ENCODE results near the gene TTC22.

Gene TTC22

DNA sequence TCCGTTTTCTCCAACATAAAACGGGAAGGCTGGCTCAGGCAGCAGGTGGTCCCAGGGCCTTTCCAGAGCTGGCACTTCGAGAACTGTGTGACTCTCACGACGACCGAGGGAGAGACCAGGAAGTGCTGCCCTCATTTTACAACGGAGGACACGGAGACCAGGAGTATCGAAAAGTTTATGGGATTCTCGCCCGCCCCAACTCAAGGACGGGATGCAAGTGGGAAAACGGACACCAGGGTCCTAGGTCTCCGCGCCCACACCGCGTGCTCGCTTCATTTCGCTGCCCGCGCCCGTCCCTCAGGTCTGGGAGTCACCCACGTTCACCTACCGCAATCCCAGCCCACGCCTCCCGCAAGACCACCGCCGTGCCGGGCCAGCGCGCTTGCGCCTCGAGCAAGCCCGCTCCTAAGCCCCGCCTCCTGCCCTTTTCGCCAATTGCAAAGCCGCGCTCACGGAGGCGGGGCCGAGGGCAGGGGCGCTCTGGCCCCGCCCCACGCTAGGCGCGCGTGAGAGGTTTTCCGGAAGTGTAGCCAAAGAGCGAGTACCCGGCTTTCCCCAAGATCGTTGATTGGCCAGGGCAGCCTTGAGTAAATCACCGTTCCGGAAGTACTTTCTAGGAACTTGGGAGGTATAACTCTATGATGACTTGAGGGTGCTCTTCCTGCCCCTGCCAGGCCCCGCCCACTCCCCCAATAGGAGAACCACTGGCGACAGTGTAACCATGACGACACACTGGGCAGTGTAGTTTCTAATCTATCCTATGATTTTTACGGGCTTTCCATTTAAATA is 36.8 kb downstream of the TTC22 start, which contains the start of gene PARS2:
Gene PARS2 (minus strand): TSS at position 391 of the 789 bp plus-strand sequence. CDS start 5,362 bp downstream, outside the sequence.
- in situ Hi-C loops (cut with HindIII; ENCODE audit: low pct_unique_long_range_greater_than_20kb, low sequenced_read_pairs): no loop called here
- DNase-seq (ENCODE audit: low read depth in 1 of 2, low spot score in 1 of 2): peak; percentile 93 to 98
- TF ChIP-seq JUND (IDR thresholded peaks at IDR 0.05; ENCODE audit: low read depth): no peak

DNA sequence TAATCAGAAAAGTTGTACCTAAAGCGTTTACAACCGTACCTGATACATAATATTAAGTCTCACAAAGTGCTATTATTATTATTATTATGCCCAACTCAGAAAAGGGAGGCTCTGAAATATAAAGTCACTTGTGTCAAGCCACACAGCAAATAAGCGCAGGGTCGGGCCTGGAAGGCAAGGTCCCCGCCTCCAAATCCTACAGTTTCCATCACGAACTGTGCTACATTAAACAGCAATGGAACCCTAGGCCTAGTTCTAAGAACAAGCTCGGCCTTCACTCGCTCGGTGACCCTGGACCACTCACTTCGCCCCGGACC is 37.3 kb downstream of the TTC22 start:
- no peak for DNase-seq (ENCODE audit: low read depth in 1 of 2, low spot score in 1 of 2)
- TF ChIP-seq JUND (IDR thresholded peaks at IDR 0.05; ENCODE audit: low read depth): no peak
- in situ Hi-C loops (cut with HindIII; ENCODE audit: low pct_unique_long_range_greater_than_20kb, low sequenced_read_pairs): no loop called here

DNA sequence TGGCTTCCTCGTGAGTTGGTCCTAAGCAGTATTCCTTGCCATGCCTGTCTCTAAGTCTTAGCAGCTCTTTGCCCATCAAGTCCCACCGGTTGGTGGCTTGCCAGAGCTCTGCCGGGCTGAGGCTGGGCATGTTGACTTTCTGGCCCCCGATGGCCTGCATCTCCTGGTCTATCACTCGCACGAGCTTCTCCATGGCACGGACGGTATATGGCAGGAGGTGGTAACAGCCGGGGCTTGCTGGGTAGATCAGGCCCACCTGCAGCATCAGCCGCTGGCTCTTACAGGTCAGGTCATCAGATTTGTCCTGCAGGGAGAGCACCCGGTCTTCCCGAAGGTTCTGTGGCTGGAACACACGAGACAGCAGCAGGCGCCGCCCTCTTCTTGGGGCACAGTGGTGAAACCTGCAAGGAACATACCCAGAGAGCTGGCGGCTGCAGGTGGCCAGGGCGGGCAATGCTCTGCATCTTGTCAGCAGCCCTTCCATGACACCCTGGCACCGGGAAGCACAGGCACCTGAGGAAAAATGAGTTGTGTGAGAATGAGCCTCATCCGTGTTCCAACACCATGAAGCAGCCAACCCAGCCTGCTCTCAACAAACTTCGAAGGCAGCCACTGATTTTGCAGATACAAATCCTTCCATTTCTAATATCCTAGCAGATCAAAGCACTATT is 42.3 kb downstream of the TTC22 start:
- in situ Hi-C loops (cut with HindIII; ENCODE audit: low pct_unique_long_range_greater_than_20kb, low sequenced_read_pairs): no loop called here
- DNase-seq (ENCODE audit: low read depth in 1 of 2, low spot score in 1 of 2): no peak
- no peak for TF ChIP-seq JUND (IDR thresholded peaks at IDR 0.05; ENCODE audit: low read depth)

DNA sequence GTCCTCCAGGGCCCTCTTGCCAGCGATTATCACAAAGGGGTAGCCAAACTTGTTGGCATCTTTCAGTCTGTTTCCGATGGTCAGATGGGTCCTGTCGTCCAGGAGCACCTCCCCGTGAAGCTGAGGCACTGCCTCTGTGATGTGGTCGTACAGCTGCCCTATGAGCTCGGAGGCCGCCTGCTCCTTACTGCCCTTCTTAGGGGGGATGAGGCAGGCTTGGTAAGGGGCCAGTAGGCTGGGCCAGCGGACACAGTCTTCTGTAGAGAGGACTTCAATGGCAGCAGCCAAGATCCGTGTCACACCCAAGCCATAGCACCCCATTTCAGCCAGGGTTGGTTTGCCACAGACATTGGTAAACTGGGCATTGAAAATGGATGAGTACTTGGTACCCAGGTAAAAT is 43.3 kb downstream of the TTC22 start:
- no peak for TF ChIP-seq JUND (IDR thresholded peaks at IDR 0.05; ENCODE audit: low read depth)
- no peak for DNase-seq (ENCODE audit: low read depth in 1 of 2, low spot score in 1 of 2)
- in situ Hi-C loops (cut with HindIII; ENCODE audit: low pct_unique_long_range_greater_than_20kb, low sequenced_read_pairs): no loop called here

DNA sequence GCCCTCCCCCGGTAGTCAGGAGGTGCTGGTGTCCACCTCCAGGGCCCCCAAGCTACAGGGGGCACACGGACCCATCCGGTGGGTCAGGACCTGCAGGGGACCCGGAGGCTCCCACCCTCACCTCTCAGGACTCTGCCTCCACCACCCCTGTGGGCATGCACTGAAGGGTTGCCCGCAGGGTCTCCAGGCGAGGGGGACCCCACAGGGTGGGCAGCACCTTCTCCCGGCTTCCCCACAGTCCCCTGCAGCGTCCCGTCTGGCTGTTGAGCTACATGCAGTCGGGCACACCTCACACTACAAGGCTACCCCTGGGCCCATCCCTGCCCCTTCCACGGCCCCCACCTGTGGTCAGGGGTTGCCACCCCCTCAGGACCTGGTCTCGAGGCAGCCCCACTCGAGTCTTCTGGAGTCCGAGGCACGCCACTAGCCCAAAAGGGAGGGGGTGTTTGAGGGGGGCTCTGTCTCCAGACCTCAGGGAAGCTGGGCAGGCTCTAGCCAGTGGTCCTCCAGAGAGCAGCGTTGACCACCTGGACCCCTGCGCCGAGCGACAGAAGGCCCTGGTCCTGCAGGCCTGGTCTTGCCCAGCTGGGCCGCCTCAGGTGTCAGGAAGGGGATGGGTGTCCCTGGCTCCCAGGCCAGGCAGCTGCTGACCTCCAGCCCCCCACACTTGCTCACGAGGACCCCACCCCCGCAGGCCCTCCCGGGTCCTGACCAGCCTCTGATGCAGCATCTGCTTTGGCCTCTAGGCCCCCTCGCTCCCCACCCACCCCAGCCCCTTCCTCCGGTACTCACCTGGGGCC is 46.4 kb downstream of the TTC22 start:
- TF ChIP-seq JUND (IDR thresholded peaks at IDR 0.05; ENCODE audit: low read depth): no peak
- in situ Hi-C loops (cut with HindIII; ENCODE audit: low pct_unique_long_range_greater_than_20kb, low sequenced_read_pairs): no loop called here
- DNase-seq (ENCODE audit: low read depth in 1 of 2, low spot score in 1 of 2): no peak

DNA sequence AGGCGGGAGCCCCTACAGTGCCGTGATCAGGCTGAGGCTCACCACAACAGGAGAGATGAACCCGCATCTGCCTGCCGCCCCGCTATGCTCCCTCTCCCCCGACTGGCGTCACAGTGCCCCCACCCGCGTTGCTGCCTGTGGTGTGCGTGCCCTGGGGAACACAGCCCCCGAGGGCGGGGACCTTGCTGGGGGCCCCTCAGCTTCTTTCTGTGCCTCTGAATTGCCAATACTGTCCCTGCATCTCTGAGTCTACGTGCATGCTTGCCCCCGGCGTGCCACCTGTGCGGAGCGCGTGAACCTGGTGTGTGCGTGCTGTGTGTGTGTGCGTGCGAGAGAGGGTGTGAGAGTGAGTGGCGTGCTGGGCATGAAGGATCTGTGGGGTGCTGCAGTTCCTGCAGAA is 47.1 kb downstream of the TTC22 start:
- in situ Hi-C loops (cut with HindIII; ENCODE audit: low pct_unique_long_range_greater_than_20kb, low sequenced_read_pairs): no loop called here
- no peak for TF ChIP-seq JUND (IDR thresholded peaks at IDR 0.05; ENCODE audit: low read depth)
- DNase-seq (ENCODE audit: low read depth in 1 of 2, low spot score in 1 of 2): no peak

DNA sequence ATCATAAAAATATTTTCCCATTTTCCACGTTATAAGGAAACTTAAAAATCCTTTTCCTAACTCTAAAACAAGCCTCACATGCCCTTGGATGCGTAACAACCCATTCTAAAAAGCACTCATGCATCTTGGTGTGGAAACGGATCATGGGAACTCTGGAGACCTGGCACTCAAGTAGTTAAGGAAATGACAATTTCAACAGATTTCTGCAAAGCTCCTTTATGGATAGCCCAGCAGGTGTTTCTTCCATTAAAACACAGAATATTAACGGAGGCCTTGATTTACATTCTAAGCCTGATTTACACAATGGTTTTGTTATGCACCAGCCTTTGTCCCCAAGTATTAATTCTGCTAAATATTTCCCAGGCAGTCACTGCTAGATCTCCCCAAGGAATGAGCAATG is 49.7 kb downstream of the TTC22 start:
- in situ Hi-C loops (cut with HindIII; ENCODE audit: low pct_unique_long_range_greater_than_20kb, low sequenced_read_pairs): no loop called here
- TF ChIP-seq JUND (IDR thresholded peaks at IDR 0.05; ENCODE audit: low read depth): no peak
- no peak for DNase-seq (ENCODE audit: low read depth in 1 of 2, low spot score in 1 of 2)

DNA sequence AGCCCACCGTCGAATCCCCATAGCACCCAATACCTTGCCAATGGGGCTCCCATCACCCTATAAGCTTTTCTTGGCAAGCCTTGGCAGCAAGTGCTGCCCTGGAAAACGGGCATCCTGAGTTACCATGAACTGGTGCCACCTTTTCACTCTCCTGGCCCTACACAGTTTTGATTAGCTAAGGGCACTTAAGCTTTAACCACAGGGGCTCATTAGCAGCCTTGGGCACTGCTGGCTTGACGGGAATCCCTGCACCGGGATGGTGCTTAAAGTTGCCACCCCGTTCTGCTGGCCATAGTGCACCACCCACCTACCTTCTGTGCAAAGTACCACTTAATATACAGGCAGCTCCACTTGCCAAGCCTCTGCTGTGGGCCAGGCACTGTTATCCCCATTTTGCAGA is 50.5 kb downstream of the TTC22 start:
- no peak for DNase-seq (ENCODE audit: low read depth in 1 of 2, low spot score in 1 of 2)
- no peak for TF ChIP-seq JUND (IDR thresholded peaks at IDR 0.05; ENCODE audit: low read depth)
- in situ Hi-C loops (cut with HindIII; ENCODE audit: low pct_unique_long_range_greater_than_20kb, low sequenced_read_pairs): no loop called here

DNA sequence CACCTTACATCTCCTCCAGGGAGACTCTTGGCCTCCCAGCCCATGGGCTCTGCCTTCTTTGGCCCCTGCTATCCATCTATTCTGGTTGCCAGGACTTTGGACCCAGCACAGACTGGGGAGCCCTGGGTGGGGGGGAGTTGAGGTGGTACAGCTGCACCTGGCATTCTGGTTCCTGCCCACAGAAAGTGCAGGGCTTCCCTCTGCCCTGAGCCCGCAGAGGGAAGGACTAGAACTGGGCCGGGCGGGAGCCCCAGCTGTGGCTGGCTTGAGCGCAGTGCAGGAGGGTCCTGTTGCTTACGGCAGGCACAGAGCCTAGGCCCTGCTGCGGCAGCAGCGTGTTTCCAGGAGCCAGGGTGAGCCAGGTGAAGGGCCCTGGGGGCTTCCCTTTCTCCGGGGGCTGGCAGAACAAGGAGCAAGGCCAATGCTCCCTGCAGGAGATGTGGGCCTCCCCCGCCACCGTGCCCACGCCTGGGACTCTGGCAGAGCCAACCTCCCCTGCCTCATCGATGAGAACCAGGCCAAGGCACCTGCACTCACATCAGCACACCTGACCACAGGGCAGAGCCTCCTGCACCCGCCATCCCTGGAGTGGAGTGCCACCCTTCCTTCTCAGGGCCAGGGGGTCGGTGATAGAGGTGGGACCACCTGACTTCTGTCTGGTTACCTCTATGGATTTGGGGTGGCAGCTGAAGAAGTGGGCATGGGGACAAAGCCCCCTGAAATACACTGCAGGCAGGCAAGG is 52.9 kb downstream of the TTC22 start:
- in situ Hi-C loops (cut with HindIII; ENCODE audit: low pct_unique_long_range_greater_than_20kb, low sequenced_read_pairs): no loop called here
- no peak for DNase-seq (ENCODE audit: low read depth in 1 of 2, low spot score in 1 of 2)
- TF ChIP-seq JUND (IDR thresholded peaks at IDR 0.05; ENCODE audit: low read depth): no peak

DNA sequence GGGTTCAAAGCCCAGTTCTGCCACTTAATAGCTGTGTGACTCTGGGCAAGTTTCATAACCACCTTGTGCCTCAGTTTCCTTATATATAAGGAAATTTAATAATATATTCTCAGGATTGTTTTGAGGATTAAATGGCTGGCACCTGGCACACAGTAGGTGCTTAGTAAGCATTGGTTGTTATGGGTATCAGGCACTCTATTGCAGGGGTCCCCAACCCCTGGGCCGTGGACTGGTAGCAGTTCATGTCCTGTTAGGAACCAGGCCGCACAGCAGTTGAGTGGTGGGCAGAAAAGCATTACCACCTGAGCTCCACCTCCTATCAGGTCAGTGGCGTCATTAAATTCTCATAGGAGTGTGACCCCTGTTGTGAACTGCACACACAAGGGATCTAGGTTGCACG is 55.3 kb downstream of the TTC22 start:
- no peak for DNase-seq (ENCODE audit: low read depth in 1 of 2, low spot score in 1 of 2)
- TF ChIP-seq JUND (IDR thresholded peaks at IDR 0.05; ENCODE audit: low read depth): no peak
- in situ Hi-C loops (cut with HindIII; ENCODE audit: low pct_unique_long_range_greater_than_20kb, low sequenced_read_pairs): no loop called here

DNA sequence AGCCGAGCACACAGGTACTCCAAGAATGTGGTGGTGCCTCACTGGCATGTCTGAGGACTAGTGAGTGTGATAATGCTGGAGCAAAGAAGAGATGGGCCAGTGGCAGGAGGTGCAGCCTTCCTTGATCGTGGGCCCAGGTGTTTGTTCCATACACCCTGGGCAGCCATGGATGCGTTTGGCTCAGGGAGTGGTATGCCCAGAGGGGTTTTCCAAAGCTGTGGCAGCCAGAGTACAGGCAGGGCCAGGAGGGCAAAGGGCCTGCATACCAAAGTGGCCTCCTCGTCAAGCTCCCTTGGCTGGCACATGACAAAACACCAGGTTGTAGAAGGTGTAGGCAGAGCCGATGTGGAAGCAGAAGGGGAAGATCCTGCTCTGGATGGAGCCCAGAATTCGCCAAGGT is 55.8 kb downstream of the TTC22 start:
- in situ Hi-C loops (cut with HindIII; ENCODE audit: low pct_unique_long_range_greater_than_20kb, low sequenced_read_pairs): no loop called here
- TF ChIP-seq JUND (IDR thresholded peaks at IDR 0.05; ENCODE audit: low read depth): no peak
- DNase-seq (ENCODE audit: low read depth in 1 of 2, low spot score in 1 of 2): no peak

DNA sequence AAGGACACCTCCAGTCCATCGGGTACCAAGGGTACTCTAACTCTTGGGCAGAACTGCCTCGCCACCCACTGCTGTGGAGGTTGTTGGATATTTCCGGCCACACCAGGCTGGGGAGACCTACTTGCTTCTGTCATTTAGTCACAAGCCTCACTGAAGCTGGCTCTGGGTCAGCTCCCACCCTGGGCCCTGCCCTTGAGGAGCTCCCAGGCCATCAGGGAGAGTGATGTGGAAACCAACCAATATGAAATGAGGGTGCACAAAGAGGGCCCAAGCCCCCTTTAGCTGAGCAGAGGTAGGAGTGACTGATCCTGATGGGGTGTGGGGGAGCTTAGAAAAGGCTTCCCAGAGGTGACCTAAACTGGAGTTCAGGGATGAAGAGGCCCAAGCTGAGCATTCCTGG is 56.4 kb downstream of the TTC22 start:
- in situ Hi-C loops (cut with HindIII; ENCODE audit: low pct_unique_long_range_greater_than_20kb, low sequenced_read_pairs): no loop called here
- no peak for TF ChIP-seq JUND (IDR thresholded peaks at IDR 0.05; ENCODE audit: low read depth)
- DNase-seq (ENCODE audit: low read depth in 1 of 2, low spot score in 1 of 2): no peak
